H1 (cell line): ENCODE data around the gene CSNK1A1. TPM values are rescaled to one million over a fixed set of nuclear protein-coding genes. Genes with fewer than 3 reads are reported as not detected.
A peak's percentile ranks its signal among the peaks of the same experiment; 100 is the strongest.

Source experiments
- CTCF ChIA-PET: fragments of 300-600 bp; sonication (Branson Sonifier 250); formaldehyde crosslinking; loops from one replicate; lab custom pipeline; 2021; ENCODE audit not compliant: partially characterized antibody; lab: Charles Lee
- POLR2A ChIA-PET: fragments of 300-600 bp; sonication (Branson Sonifier 250); formaldehyde crosslinking; loops from one replicate; lab custom pipeline; 2021; ENCODE audit warnings: inconsistent platforms; ENCODE audit not compliant: partially characterized antibody; lab: Charles Lee
- DNase-seq, 2 experiments: peaks; one replicate each; pipeline versions ENCODE4 v3.0.0 to v3.0.0-alpha.2; 2010 to 2022; ENCODE audit warnings: low spot score in 2 of 2, low read depth in 1 of 2, mixed read lengths in 1 of 2
- FAIRE-seq: peaks from 2 replicates; lab custom pipeline; 2011; peaks lifted over from hg19 to GRCh38; lab: Jason Lieb, UNC
- H2AFZ ChIP-seq: 2 replicates; pipeline ENCODE4 v1.8.1; 2012; ENCODE audit warnings: low read length, inconsistent platforms
- H2AK5ac ChIP-seq: 2 replicates; pipeline ENCODE4 v1.6.1; 2013; ENCODE audit warnings: low read depth, low read length
- H2BK120ac ChIP-seq: replicated peaks from 2 replicates; pipeline ENCODE3; 2013; ENCODE audit warnings: low read depth, low read length, inconsistent platforms
- H2BK12ac ChIP-seq: 2 replicates; pipeline ENCODE4 v1.6.1; 2013; ENCODE audit warnings: low read depth, low read length
- H2BK15ac ChIP-seq: 2 replicates; pipeline ENCODE4 v1.6.1; 2013; ENCODE audit warnings: low read length
- H2BK20ac ChIP-seq: 2 replicates; pipeline ENCODE4 v1.6.1; 2013; ENCODE audit warnings: low read length
- H2BK5ac ChIP-seq: 2 replicates; pipeline ENCODE4 v1.6.1; 2013; ENCODE audit warnings: low read depth, low read length
- H3K14ac ChIP-seq: 2 replicates; pipeline ENCODE4 v1.6.1; 2013; ENCODE audit warnings: inconsistent platforms; ENCODE audit not compliant: insufficient read length
- H3K18ac ChIP-seq: 2 replicates; pipeline ENCODE4 v1.6.1; 2013; ENCODE audit warnings: low read length; ENCODE audit errors: extremely low read depth
- H3K23ac ChIP-seq: 2 replicates; pipeline ENCODE4 v1.6.1; 2013; ENCODE audit warnings: inconsistent platforms; ENCODE audit not compliant: insufficient read length
- H3K23me2 ChIP-seq: 2 replicates; pipeline ENCODE4 v1.6.1; 2013; ENCODE audit warnings: low read depth, low read length
- H3K27ac ChIP-seq: 2 replicates; pipeline ENCODE4 v1.6.1; 2011; ENCODE audit warnings: low read depth, low read length, inconsistent platforms
- H3K27me3 ChIP-seq, 4 experiments: replicated peaks in 1 of 4; 1 replicate in 1 of 4; 2 replicates in 3 of 4; pipeline versions ENCODE4 v1.6.1 to v1.8.1; 2011 to 2013; ENCODE audit warnings: low read length in 3 of 4, mild to moderate bottlenecking in 3 of 4, inconsistent platforms in 2 of 4, mixed read lengths in 2 of 4, moderate library complexity in 1 of 4; ENCODE audit not compliant: control insufficient read depth in 3 of 4, insufficient read depth in 3 of 4; ENCODE audit errors: extremely low read depth in 1 of 4
- H3K36me3 ChIP-seq, 4 experiments: 2 replicates each; pipeline versions ENCODE4 v1.6.1 to v1.8.1; 2011 to 2013; ENCODE audit warnings: mild to moderate bottlenecking in 4 of 4, low read length in 3 of 4, moderate library complexity in 2 of 4, control low read depth in 1 of 4, inconsistent platforms in 1 of 4; ENCODE audit not compliant: insufficient read depth in 4 of 4, control insufficient read depth in 2 of 4
- H3K4ac ChIP-seq: replicated peaks from 2 replicates; pipeline ENCODE3; 2013; ENCODE audit warnings: low read length, low read depth, mixed read lengths, inconsistent platforms; ENCODE audit not compliant: insufficient read length
- H3K4me1 ChIP-seq, 4 experiments: replicated peaks in 1 of 4; 1 replicate in 1 of 4; 2 replicates in 3 of 4; pipeline versions ENCODE4 v1.6.1 to v1.8.1; 2011 to 2013; ENCODE audit warnings: low read length in 3 of 4, inconsistent platforms in 2 of 4, mixed read lengths in 1 of 4; ENCODE audit not compliant: insufficient read depth in 4 of 4, control insufficient read depth in 3 of 4
- H3K4me2 ChIP-seq, 2 experiments: 2 replicates each; pipeline versions ENCODE4 v1.6.1 to v1.8.1; 2011 to 2013; ENCODE audit warnings: low read depth in 2 of 2, low read length in 2 of 2, control low read depth in 1 of 2, inconsistent platforms in 1 of 2, mild to moderate bottlenecking in 1 of 2; ENCODE audit not compliant: insufficient read depth in 1 of 2
- H3K4me3 ChIP-seq, 4 experiments: fragments of 200-600, 300-600 bp in 1 of 4; sonication (generic), shearing (Covaris generic), sonication (Bioruptor Twin) in 1 of 4; 2 replicates each; pipeline versions ENCODE4 v1.5.1 to v1.8.1; 2011 to 2016; ENCODE audit warnings: low read length in 4 of 4, low read depth in 3 of 4, control low read depth in 2 of 4, inconsistent platforms in 2 of 4, mild to moderate bottlenecking in 2 of 4, mixed read lengths in 1 of 4, moderate library complexity in 1 of 4; ENCODE audit not compliant: insufficient read depth in 2 of 4; ENCODE audit errors: extremely low read depth in 1 of 4
- H3K56ac ChIP-seq: replicated peaks from 2 replicates; pipeline ENCODE3; 2013; ENCODE audit warnings: low read depth, mild to moderate bottlenecking, mixed read lengths, low read length, inconsistent platforms; ENCODE audit not compliant: insufficient read length
- H3K79me1 ChIP-seq: 2 replicates; pipeline ENCODE4 v1.6.1; 2013; ENCODE audit warnings: low read depth, low read length, control low read depth
- H3K79me2 ChIP-seq, 2 experiments: 2 replicates each; pipeline versions ENCODE4 v1.6.1 to v1.8.1; 2012 to 2013; ENCODE audit warnings: low read length in 2 of 2, mild to moderate bottlenecking in 2 of 2, inconsistent platforms in 1 of 2; ENCODE audit not compliant: insufficient read depth in 2 of 2, control insufficient read depth in 1 of 2
- H3K9ac ChIP-seq, 4 experiments: replicated peaks in 1 of 4; 1 replicate in 1 of 4; 2 replicates in 3 of 4; pipeline versions ENCODE4 v1.6.1 to v1.8.1; 2011 to 2013; ENCODE audit warnings: low read depth in 3 of 4, low read length in 3 of 4, control low read depth in 2 of 4, mild to moderate bottlenecking in 2 of 4, moderate library complexity in 2 of 4, inconsistent platforms in 1 of 4; ENCODE audit errors: extremely low read depth in 1 of 4
- H3K9me3 ChIP-seq, 2 experiments: 2 replicates each; pipeline versions ENCODE4 v1.6.1 to v1.8.1; 2012 to 2013; ENCODE audit warnings: mild to moderate bottlenecking in 2 of 2, moderate library complexity in 2 of 2, control low read depth in 1 of 2, inconsistent platforms in 1 of 2, low read depth in 1 of 2, low read length in 1 of 2, mixed read lengths in 1 of 2; ENCODE audit not compliant: insufficient read depth in 2 of 2
- H4K20me1 ChIP-seq, 2 experiments: replicated peaks in 1 of 2; 2 replicates each; pipeline versions ENCODE3 to v1.8.1; 2011 to 2013; ENCODE audit warnings: inconsistent platforms in 2 of 2, low read length in 2 of 2, mild to moderate bottlenecking in 1 of 2; ENCODE audit not compliant: insufficient read depth in 2 of 2, control insufficient read depth in 1 of 2
- H4K5ac ChIP-seq: 2 replicates; pipeline ENCODE4 v1.6.1; 2013; ENCODE audit warnings: low read length, low read depth, mixed read lengths, inconsistent platforms; ENCODE audit not compliant: insufficient read length
- H4K8ac ChIP-seq: 2 replicates; pipeline ENCODE4 v1.8.0; 2013; ENCODE audit warnings: mild to moderate bottlenecking, moderate library complexity, low read length, inconsistent platforms; ENCODE audit not compliant: insufficient read depth; ENCODE audit errors: extremely low read depth
- H4K91ac ChIP-seq: replicated peaks from 2 replicates; pipeline ENCODE3; 2013; ENCODE audit warnings: low read length, mixed read lengths, inconsistent platforms; ENCODE audit not compliant: insufficient read length
- ASH2L ChIP-seq: fragments of 200-600, 300-600 bp; sonication (generic); IDR thresholded peaks from one replicate; pipeline ENCODE4 v1.7.1; 2017; ENCODE audit warnings: low read length
- CBX5 ChIP-seq: fragments of 300-800, 300-1000 bp; sonication (generic); IDR thresholded peaks from 2 replicates; pipeline ENCODE4 v1.7.1; 2016; ENCODE audit warnings: antibody characterized with exemption, low read length, low read depth
- CHD1 ChIP-seq: IDR thresholded peaks from 2 replicates; pipeline ENCODE4 v1.6.1; 2012; ENCODE audit warnings: low read depth, low read length, improper control_type of control experiment
- POLR2A ChIP-seq, 2 experiments: IDR thresholded peaks; 1 replicate in 1 of 2; 2 replicates in 1 of 2; pipeline ENCODE4 v1.6.1; 2011; ENCODE audit warnings: low read depth in 2 of 2, low read length in 2 of 2, mild to moderate bottlenecking in 2 of 2; ENCODE audit errors: control extremely low read depth in 1 of 2
- SIN3A ChIP-seq, 2 experiments: IDR thresholded peaks in 1 of 2; conservative IDR thresholded peaks in 1 of 2; 2 replicates each; pipeline ENCODE4 v1.6.1; 2011 to 2012; ENCODE audit warnings: low read length in 2 of 2, improper control_type of control experiment in 1 of 2, low read depth in 1 of 2, mild to moderate bottlenecking in 1 of 2
- SP4 ChIP-seq: IDR thresholded peaks from 2 replicates; pipeline ENCODE4 v1.6.1; 2012; ENCODE audit warnings: low read length, inconsistent platforms
- SUZ12 ChIP-seq: fragments of 200-600 bp; sonication (generic); IDR thresholded peaks from 2 replicates; pipeline ENCODE4 v1.6.1; 2012; ENCODE audit warnings: mild to moderate bottlenecking, inconsistent platforms, low read length, moderate library complexity, mixed read lengths
- TAF7 ChIP-seq: optimal IDR thresholded peaks from 2 replicates; pipeline ENCODE3; 2011; ENCODE audit warnings: low read depth, mild to moderate bottlenecking, inconsistent platforms, low read length, moderate library complexity, borderline replicate concordance
- TBP ChIP-seq: IDR thresholded peaks from 2 replicates; pipeline ENCODE4 v1.6.1; 2011; ENCODE audit warnings: low read depth, low read length, improper control_type of control experiment
- TEAD4 ChIP-seq: IDR thresholded peaks from 2 replicates; pipeline ENCODE4 v1.6.1; 2012; ENCODE audit warnings: low read depth, low read length, inconsistent platforms, mixed read lengths
- WGBS, 2 experiments: shearing (Covaris generic) in 1 of 2; methylation state at CpG; one replicate each; pipeline versions ENCODE4 v1.1.6 to v1.1.7; 2013 to 2015; ENCODE audit warnings: low lambda C conversion rate in 2 of 2, mixed read lengths in 2 of 2, inconsistent platforms in 1 of 2, low coverage in 1 of 2, missing lambda C conversion rate in 1 of 2; ENCODE audit not compliant: insufficient replicate concordance in 2 of 2, insufficient coverage in 1 of 2, insufficient read length in 1 of 2; ENCODE audit errors: extremely low coverage in 1 of 2, missing lambda C conversion rate in 1 of 2; 5-methylcytosine and 5-hydroxymethylcytosine counted together
- polyA plus RNA-seq, 7 experiments: library from polyadenylated mRNA; depleted of rRNA in 3 of 7; stranded (reverse) in 5 of 7; unstranded in 2 of 7; fragments of >200 nt in 5 of 7; fragments of 200-250 nt in 2 of 7; gene quantifications; 1 replicate in 5 of 7; 2 replicates in 1 of 7; 4 replicates in 1 of 7; pipeline versions ENCODE4 v1.2.1 to v1.2.3, GENCODE V29; 2011 to 2013; ENCODE audit warnings: missing spikeins in 2 of 7, mixed read lengths in 2 of 7
- total RNA-seq: library from RNA; stranded (reverse); fragmentation: NEBNext Ultra II Directional; extraction: Animal tissue kit (Norgen Biotek cat#: 25700); gene quantifications from 2 replicates; pipeline ENCODE4 v1.2.1, GENCODE V29; 2021
- TF ChIP-seq, protein P1 (sequence below): IDR thresholded peaks from 2 replicates; pipeline ENCODE4 v1.6.1; 2011; ENCODE audit warnings: low read depth, mild to moderate bottlenecking, low read length; ENCODE audit not compliant: insufficient read depth

CSNK1A1 gene
- total and polyA plus RNA-seq, 2 of the 8 experiments (the other 6 are each of a cell fraction or from before 2014, with no cell fraction given): 61.2 to 244 TPM

DNA sequence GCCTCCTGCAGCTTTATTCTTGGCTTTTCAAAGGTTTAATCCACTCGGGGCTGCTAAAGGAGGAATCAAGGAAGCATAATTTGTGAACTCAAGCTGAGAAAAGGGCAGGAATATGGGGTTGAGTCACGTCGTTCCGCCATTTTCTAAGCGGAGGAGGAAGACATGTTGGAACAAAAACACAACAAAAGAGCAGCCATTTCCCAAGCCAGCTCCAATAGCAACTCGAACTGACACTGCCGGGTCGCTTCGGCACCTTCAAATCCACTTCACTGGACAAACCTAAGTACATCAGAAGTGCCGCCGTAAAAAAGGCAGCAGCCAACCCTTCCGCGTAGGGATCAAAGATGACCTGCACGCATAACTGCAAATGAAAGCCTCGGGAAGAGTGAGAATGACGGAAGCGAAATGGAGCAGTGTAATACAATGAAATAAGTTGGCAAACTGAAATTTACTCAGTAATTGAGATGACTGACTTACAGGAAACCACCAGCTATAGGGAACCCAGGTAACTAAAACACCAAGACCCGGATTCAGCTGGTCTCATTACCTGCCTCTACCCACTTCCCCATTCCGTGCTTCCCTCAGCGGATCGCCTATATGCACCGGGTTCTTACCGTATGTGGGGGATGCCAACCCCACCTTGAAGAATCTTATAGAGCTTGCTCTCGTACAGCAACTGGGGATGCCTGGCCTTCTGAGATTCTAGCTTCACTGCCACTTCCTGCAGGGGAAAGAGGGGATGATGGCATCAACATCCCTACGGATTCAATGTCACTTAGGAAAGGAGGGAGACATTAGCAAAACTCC is 1.6 kb downstream of the CSNK1A1 start:
- Histone ChIP-seq H3K18ac (peak overlapping the region; percentile 72), H3K4me2 (peak overlapping the region; percentile 80 to 96), H3K4ac (peak overlapping the region; percentile 29), H4K20me1 (peaks cover 6% of the 10 kb centered on the region in 2 experiments), H3K23ac (no peak overlapping the region), H3K56ac (peak overlapping the region; percentile 65), H3K4me3 (peak overlapping the region; percentile 97 to 100 (median 99)), H3K4me1 (peaks cover 0 to 10% (median 3%) of the 10 kb centered on the region in 4 experiments; a peak in 4 of 7 replicates), H3K36me3 (peaks cover 3 to 53% (median 13%) of the 10 kb centered on the region in 4 experiments; a peak in 7 of 8 replicates), H3K27me3 (no peaks in the 10 kb centered on the region), H4K5ac (peak overlapping the region; percentile 82), H4K91ac (peak overlapping the region; percentile 81), H3K27ac (peak overlapping the region; percentile 93), H2AK5ac (peak overlapping the region; percentile 19), H3K9me3 (no peaks in the 10 kb centered on the region), H3K79me2 (peaks cover 56 to 65% of the 10 kb centered on the region in 2 experiments), H3K14ac (no peak overlapping the region), H2BK5ac (peak overlapping the region; percentile 92), H2AFZ (no peak overlapping the region), H2BK20ac (no peak overlapping the region), H3K9ac (peak overlapping the region; percentile 81 to 94 (median 93)), H2BK12ac (peak overlapping the region; percentile 0), H2BK120ac (peak overlapping the region; percentile 12), H3K79me1 (no peaks in the 10 kb centered on the region), H2BK15ac (peak overlapping the region; percentile 98; the same call in 1 of the 2 replicates), H3K23me2 (peaks cover 11% of the 10 kb centered on the region; the same call in 1 of the 2 replicates), H4K8ac (no peak overlapping the region)
- WGBS, 2 experiments: 8% methylated on average over 25 of the region's 25 CpGs; no CpG with 5 or more reads in 1 of the 2 experiments
- ChIA-PET POLR2A (interaction anchor here (1.0 to 11.0 kb wide), 15 partner anchors 8 to 104 kb away, joined by 3 to 65 read pairs (median 6); no protein-coding TSS in a partner anchor), CTCF (interaction anchor here (0.7 to 16.3 kb wide), 14 partner anchors 10 to 178 kb away, joined by 3 to 174 read pairs (median 5); no protein-coding TSS in a partner anchor)
- no peak for FAIRE-seq
- DNase-seq: no peak
- TF ChIP-seq TEAD4: peak; percentile 52; the same call in 1 of the 2 replicates
- TF ChIP-seq ASH2L: peak; percentile 36
- TF ChIP-seq CHD1: peak; percentile 46; the same call in 1 of the 2 replicates
- TF ChIP-seq SIN3A (conservative IDR thresholded peaks at IDR 0.05 in 1 of 2, IDR thresholded peaks at IDR 0.05 in 1 of 2; ENCODE audit: low read depth in 1 of 2, low read length in 2 of 2): 0 out of 4 replicates have a peak, but pooled peaks of 1 of the 2 experiments have one; percentile 23
- TF ChIP-seq SUZ12: no peak
- no peak for TF ChIP-seq TAF7
- peak in 1 of 2 experiments; percentile 58; a peak in 2 of 3 replicates for TF ChIP-seq POLR2A (IDR thresholded peaks at IDR 0.05; ENCODE audit: control extremely low read depth in 1 of 2, low read depth in 2 of 2, low read length in 2 of 2)
- no peak for TF ChIP-seq CBX5
- no peak for TF ChIP-seq SP4
- peak; percentile 46; the same call in 1 of the 2 replicates for TF ChIP-seq TBP
- TF ChIP-seq, protein P1, sequence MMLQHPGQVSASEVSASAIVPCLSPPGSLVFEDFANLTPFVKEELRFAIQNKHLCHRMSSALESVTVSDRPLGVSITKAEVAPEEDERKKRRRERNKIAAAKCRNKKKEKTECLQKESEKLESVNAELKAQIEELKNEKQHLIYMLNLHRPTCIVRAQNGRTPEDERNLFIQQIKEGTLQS: no peak
